Type B pancreatic cell (in vitro differentiated cells): ENCODE data around the gene PYGB. TPM values are rescaled to one million over a fixed set of nuclear protein-coding genes. Genes with fewer than 3 reads are reported as not detected.

Source experiments
- DNase-seq: peaks from one replicate; pipeline ENCODE4 v3.0.0; 2021; ENCODE audit warnings: mixed read lengths; ENCODE audit not compliant: unreplicated experiment; ENCODE audit errors: extremely low spot score
- H3K27ac Mint-ChIP-seq: 2 replicates; pipeline ENCODE4 v1.8.0; 2021; ENCODE audit warnings: mild to moderate bottlenecking, mixed read lengths
- H3K27me3 Mint-ChIP-seq: 2 replicates; pipeline ENCODE4 v1.8.0; 2021; ENCODE audit warnings: mixed read lengths
- H3K36me3 Mint-ChIP-seq: 2 replicates; pipeline ENCODE4 v1.8.0; 2021; ENCODE audit warnings: mixed read lengths
- H3K4me1 Mint-ChIP-seq: one replicate; pipeline ENCODE4 v1.8.0; 2021; ENCODE audit warnings: mixed read lengths; ENCODE audit not compliant: unreplicated experiment
- H3K4me3 Mint-ChIP-seq: 2 replicates; pipeline ENCODE4 v1.8.0; 2021; ENCODE audit warnings: mild to moderate bottlenecking, mixed read lengths
- H3K9me3 Mint-ChIP-seq: 2 replicates; pipeline ENCODE4 v1.8.0; 2021; ENCODE audit warnings: mixed read lengths
- CTCF ChIP-seq: fragments of 200-600 bp; sonication (generic); conservative IDR thresholded peaks from 2 replicates; pipeline ENCODE4 v1.5.0; 2021; ENCODE audit warnings: antibody characterized with exemption, mild to moderate bottlenecking
- total RNA-seq: library from RNA; stranded (reverse); gene quantifications from 2 replicates; pipeline ENCODE4 v1.2.1, GENCODE V29; 2021; ENCODE audit warnings: low replicate concordance

Gene PYGB
- total RNA-seq, 1 donor from 2014 or later: 52.2 TPM

GRCh38 chr20:25340380-25340779 lies 92.5 kb downstream of the PYGB start:
- no peak for TF ChIP-seq CTCF
- Mint-ChIP-seq H3K4me3 (no peak overlapping the region), H3K36me3 (peaks cover 17% of the 10 kb centered on the region), H3K27me3 (no peaks in the 10 kb centered on the region), H3K4me1 (peaks cover 26% of the 10 kb centered on the region), H3K27ac (peak overlapping the region; percentile 22), H3K9me3 (peaks cover 2% of the 10 kb centered on the region)
- DNase-seq: no peak

DNA sequence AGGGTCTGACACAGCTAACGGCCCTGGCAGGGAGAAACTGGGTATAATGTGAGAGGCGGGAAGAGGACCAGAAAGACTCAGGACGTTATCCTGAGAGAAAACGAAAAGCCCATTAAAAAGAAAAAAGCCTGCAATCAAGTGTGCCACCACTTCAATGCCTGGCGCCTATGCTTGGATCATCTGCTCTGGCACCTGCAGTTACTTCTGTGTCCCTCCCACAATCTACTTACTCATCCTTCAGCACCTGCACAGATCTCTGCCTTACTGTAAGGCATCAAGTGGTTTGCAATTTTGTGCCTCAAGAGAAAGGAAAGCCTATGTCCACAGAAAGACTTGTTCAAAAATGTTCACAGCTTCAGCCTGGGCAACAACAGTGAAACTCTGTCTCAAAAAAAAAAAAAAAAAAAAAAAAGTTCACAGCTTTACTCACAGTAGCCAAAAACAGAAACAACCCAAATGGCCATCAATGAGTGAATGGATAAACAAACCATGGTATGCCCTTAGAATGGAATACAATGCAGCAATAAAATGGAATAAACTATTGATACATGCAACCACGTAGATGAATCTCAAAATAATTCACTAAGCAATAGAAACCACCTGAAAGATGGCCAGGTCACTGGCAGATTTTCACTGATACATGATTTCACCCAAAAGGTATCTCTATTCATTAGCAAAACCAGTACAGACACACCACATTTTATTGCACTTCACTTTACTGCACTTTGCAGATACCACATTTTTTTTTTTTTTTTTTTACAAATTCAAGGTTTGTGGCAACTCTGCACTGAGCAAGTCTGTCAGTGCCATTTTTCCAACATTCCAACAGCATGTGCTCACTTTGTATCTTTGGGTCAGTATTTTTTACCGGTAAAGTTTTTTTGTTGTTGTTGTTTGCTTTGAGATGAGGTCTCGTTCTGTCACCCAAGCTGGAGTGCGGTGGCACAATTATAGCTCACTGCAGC lies 94.1 kb downstream of the PYGB start:
- Mint-ChIP-seq H3K9me3 (peaks cover 5% of the 10 kb centered on the region), H3K4me3 (no peak overlapping the region), H3K27me3 (no peaks in the 10 kb centered on the region), H3K36me3 (peaks cover 15% of the 10 kb centered on the region), H3K27ac (no peak overlapping the region), H3K4me1 (peaks cover 26% of the 10 kb centered on the region)
- no peak for TF ChIP-seq CTCF
- no peak for DNase-seq

DNA sequence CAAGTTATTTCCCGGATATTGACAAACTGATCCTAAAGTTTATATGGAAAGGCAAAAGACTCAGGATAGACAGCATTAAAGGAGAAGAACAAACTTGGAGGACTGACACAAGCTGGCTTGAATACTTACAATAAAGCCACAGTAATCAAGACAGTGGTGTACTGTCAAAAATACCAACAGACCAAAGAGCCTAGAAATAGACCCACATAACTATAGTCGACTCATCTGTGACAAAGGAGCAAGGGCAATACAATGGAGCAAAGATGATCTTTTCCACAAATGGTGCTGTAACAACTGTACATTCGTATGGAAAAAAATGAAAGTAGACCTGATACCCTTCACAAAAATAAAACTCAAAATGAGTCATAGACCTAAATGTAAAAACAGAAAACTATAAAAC lies 96.7 kb downstream of the PYGB start:
- H3K27ac Mint-ChIP-seq: no peak overlapping the region
- no peak for DNase-seq
- TF ChIP-seq CTCF: no peak
- peaks cover 15% of the 10 kb centered on the region for H3K36me3 Mint-ChIP-seq
- H3K27me3 Mint-ChIP-seq: no peaks in the 10 kb centered on the region
- peaks cover 11% of the 10 kb centered on the region for H3K4me1 Mint-ChIP-seq
- H3K4me3 Mint-ChIP-seq: no peak overlapping the region
- peaks cover 5% of the 10 kb centered on the region for H3K9me3 Mint-ChIP-seq

- H3K4me3 Mint-ChIP-seq: no peak overlapping the region
Measured at GRCh38 chr20:25345721-25346120, 97.8 kb downstream of the PYGB start.

GRCh38 chr20:25346349-25346748 lies 98.5 kb downstream of the PYGB start:
- peaks cover 18% of the 10 kb centered on the region for H3K36me3 Mint-ChIP-seq
- TF ChIP-seq CTCF: no peak
- H3K27me3 Mint-ChIP-seq: no peaks in the 10 kb centered on the region
- no peak overlapping the region for H3K27ac Mint-ChIP-seq
- no peaks in the 10 kb centered on the region for H3K4me1 Mint-ChIP-seq
- DNase-seq: no peak
- peaks cover 5% of the 10 kb centered on the region for H3K9me3 Mint-ChIP-seq
- no peak overlapping the region for H3K4me3 Mint-ChIP-seq

More at GRCh38 chr20:25345721-25346120, 97.8 kb downstream of the PYGB start:
- no peaks in the 10 kb centered on the region for H3K27me3 Mint-ChIP-seq
- peaks cover 15% of the 10 kb centered on the region for H3K36me3 Mint-ChIP-seq
- TF ChIP-seq CTCF: no peak
- no peak for DNase-seq
- peaks cover 2% of the 10 kb centered on the region for H3K4me1 Mint-ChIP-seq
- peaks cover 5% of the 10 kb centered on the region for H3K9me3 Mint-ChIP-seq
- no peak overlapping the region for H3K27ac Mint-ChIP-seq

Other genes starting within 250 kb of the PYGB start
- 22.2 and 27.5 TPM in 2 replicates for gene ACSS1, start 189.9 kb upstream of the PYGB start, total RNA-seq
- gene VSX1, start 165.9 kb upstream of the PYGB start, total RNA-seq: not detected in 2 replicates
- gene ENTPD6, start 52.4 kb upstream of the PYGB start, total RNA-seq: 64.1 and 78.3 TPM in 2 replicates
- 68.9 and 94.5 TPM in 2 replicates for gene ABHD12, start 142.8 kb downstream of the PYGB start, total RNA-seq
- 13.7 and 30.2 TPM in 2 replicates for gene GINS1, start 159.6 kb downstream of the PYGB start, total RNA-seq